GM18873 (cell line): ENCODE results near the gene LAMA4.

Experiments used
- ATAC-seq: cut with Tn5 transposase; IDR thresholded peaks from one replicate; pipeline ENCODE4 v1.9.1; 2021; ENCODE audit warnings: mild to moderate bottlenecking, moderate library complexity, moderate number of reproducible peaks; ENCODE audit not compliant: unreplicated experiment, low FRiP score

Gene LAMA4

GRCh38 chr6:112279031-112279935, 24.9 kb upstream of the LAMA4 start:
- no peak for ATAC-seq

GRCh38 chr6:112275365-112275764, 21.0 kb upstream of the LAMA4 start:
- ATAC-seq, result no peak

GRCh38 chr6:112274774-112275173, 20.4 kb upstream of the LAMA4 start:
- ATAC-seq, result no peak

- ATAC-seq, result no peak
Measured at GRCh38 chr6:112272799-112273198, 18.4 kb upstream of the LAMA4 start.

- no peak for ATAC-seq
Measured at GRCh38 chr6:112270756-112271155, 16.4 kb upstream of the LAMA4 start.

- no peak for ATAC-seq
Measured at GRCh38 chr6:112269979-112270566, 15.7 kb upstream of the LAMA4 start.

GRCh38 chr6:112269114-112269513, 14.7 kb upstream of the LAMA4 start:
- no peak for ATAC-seq

GRCh38 chr6:112268654-112269053, 14.3 kb upstream of the LAMA4 start:
- no peak for ATAC-seq

GRCh38 chr6:112268019-112268418, 13.7 kb upstream of the LAMA4 start:
- ATAC-seq, result no peak

- ATAC-seq, result no peak
Measured at GRCh38 chr6:112266331-112266730, 12.0 kb upstream of the LAMA4 start.

GRCh38 chr6:112259337-112259675, 4.9 kb upstream of the LAMA4 start:
- no peak for ATAC-seq

- ATAC-seq, result no peak
Measured at GRCh38 chr6:112258642-112259336, 4.4 kb upstream of the LAMA4 start.

- ATAC-seq, result no peak
Measured at GRCh38 chr6:112257178-112257855, 3.0 kb upstream of the LAMA4 start.

- ATAC-seq, result no peak
Measured at GRCh38 chr6:112254921-112255320, 554 bp upstream of the LAMA4 start.

GRCh38 chr6:112253498-112253840, 898 bp downstream of the LAMA4 start:
- no peak for ATAC-seq

- no peak for ATAC-seq
Measured at GRCh38 chr6:112252571-112253497, 1.5 kb downstream of the LAMA4 start.

GRCh38 chr6:112251171-112251875, 3.0 kb downstream of the LAMA4 start:
- no peak for ATAC-seq

- ATAC-seq, result no peak
Measured at GRCh38 chr6:112249489-112249888, 4.9 kb downstream of the LAMA4 start.

GRCh38 chr6:112247275-112247674, 7.1 kb downstream of the LAMA4 start:
- ATAC-seq, result no peak
